ENCODE measurements around the gene TWIST1. TPM values are rescaled to one million over a fixed set of nuclear protein-coding genes. Genes with fewer than 3 reads are reported as not detected.

TWIST1 gene
- total RNA-seq, 4 donors from 2014 or later, result 5.6 to 35.9 (median 21.5) TPM

DNA sequence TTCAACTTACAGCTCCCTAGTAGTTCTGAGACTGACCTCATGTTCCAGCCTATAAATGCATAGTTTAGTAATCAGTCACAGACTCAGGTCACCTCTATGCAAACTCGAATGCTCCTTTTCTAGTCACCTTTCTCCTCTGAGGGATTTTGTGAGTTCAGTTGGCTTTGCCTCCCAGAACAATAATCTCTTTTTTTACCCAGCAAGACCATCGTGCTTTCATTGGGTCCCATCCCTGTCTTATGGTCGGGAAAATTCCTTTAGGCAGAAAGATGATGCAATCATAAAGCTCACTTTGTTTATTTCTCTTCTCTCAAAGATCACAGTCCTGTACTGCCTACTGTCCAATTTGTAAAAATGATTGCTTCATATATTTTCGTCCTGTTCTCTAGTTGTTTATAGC lies 38.4 kb downstream of the TWIST1 start:
- no peak overlapping the region for H3K4me3 ChIP-seq
- no peak overlapping the region for H3K27ac ChIP-seq
- no peaks in the 10 kb centered on the region for H3K4me1 ChIP-seq
- ATAC-seq, result no peak
- TF ChIP-seq, protein P1, sequence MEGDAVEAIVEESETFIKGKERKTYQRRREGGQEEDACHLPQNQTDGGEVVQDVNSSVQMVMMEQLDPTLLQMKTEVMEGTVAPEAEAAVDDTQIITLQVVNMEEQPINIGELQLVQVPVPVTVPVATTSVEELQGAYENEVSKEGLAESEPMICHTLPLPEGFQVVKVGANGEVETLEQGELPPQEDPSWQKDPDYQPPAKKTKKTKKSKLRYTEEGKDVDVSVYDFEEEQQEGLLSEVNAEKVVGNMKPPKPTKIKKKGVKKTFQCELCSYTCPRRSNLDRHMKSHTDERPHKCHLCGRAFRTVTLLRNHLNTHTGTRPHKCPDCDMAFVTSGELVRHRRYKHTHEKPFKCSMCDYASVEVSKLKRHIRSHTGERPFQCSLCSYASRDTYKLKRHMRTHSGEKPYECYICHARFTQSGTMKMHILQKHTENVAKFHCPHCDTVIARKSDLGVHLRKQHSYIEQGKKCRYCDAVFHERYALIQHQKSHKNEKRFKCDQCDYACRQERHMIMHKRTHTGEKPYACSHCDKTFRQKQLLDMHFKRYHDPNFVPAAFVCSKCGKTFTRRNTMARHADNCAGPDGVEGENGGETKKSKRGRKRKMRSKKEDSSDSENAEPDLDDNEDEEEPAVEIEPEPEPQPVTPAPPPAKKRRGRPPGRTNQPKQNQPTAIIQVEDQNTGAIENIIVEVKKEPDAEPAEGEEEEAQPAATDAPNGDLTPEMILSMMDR (IDR thresholded peaks at IDR 0.05), result no peak
- no peaks in the 10 kb centered on the region for H3K27me3 ChIP-seq
- no peaks in the 10 kb centered on the region for H3K9me3 ChIP-seq
- H3K36me3 ChIP-seq, result no peaks in the 10 kb centered on the region
- 10 to 48% methylated on average over 4 of the region's 4 CpGs for WGBS, 2 donors (ENCODE audit: low coverage in 1 of 2)

DNA sequence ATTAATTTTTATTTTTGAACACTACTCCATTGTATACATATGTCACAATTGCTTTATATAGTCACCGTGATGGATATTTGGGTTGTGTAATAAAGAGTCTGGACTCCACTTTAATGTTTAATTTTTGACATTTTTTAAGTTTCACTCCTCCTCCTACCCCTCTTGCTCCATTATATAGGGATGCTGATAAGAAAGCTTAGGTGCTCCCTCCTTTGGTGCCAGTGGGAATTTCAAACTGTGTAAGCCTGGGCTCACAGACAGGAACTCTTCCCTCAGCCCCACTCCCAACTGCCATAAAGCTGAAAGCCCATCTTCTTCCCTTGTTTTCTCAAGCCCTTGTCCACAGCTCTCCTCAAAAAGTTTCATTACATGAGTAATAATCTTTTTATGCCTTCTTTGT lies 47.6 kb downstream of the TWIST1 start:
- Histone ChIP-seq H3K4me3 (no peak overlapping the region), H3K9me3 (peaks cover 0 to 5% (median 0%) of the 10 kb centered on the region in 3 donors), H3K4me1 (no peaks in the 10 kb centered on the region), H3K27ac (no peak overlapping the region), H3K36me3 (no peaks in the 10 kb centered on the region), H3K27me3 (no peaks in the 10 kb centered on the region)
- 56% methylated on average over 1 of the region's 1 CpG; no CpG with 5 or more reads in 1 of the 2 donors for WGBS, 2 donors (ENCODE audit: low coverage in 1 of 2)
- ATAC-seq, result no peak
- TF ChIP-seq EP300 (IDR thresholded peaks at IDR 0.05), result no peak
- TF ChIP-seq POLR2A (IDR thresholded peaks at IDR 0.05), result no peak
- TF ChIP-seq, protein P1 (IDR thresholded peaks at IDR 0.05), result no peak
- no peak for TF ChIP-seq POLR2AphosphoS5 (IDR thresholded peaks at IDR 0.05)

DNA sequence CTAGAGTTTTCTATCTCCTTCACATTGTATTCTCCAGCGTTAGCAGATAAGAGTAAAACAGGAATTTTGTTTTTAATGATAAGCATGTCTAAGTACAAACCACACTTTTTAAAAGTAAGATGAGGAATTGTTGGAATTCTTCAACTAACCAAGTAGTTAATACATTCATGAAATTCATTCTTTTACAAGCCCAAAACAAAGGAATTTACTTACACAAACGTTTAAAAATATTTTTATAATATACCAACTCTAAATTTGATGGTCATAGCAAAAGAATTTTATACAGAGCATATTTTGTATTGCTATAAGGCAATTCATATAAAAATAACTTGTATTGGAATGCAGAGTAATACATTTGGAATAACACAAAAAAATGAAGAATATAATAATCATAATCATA lies 51.3 kb downstream of the TWIST1 start:
- no peak overlapping the region for H3K27ac ChIP-seq
- no peak overlapping the region for H3K4me3 ChIP-seq
- no peak for ATAC-seq
- H3K9me3 ChIP-seq, result no peaks in the 10 kb centered on the region
- no peaks in the 10 kb centered on the region for H3K36me3 ChIP-seq
- TF ChIP-seq POLR2AphosphoS5 (IDR thresholded peaks at IDR 0.05), result no peak
- no peak for TF ChIP-seq EP300 (IDR thresholded peaks at IDR 0.05)
- no peak for TF ChIP-seq POLR2A (IDR thresholded peaks at IDR 0.05)
- TF ChIP-seq, protein P1 (IDR thresholded peaks at IDR 0.05), result no peak
- WGBS, 2 donors (ENCODE audit: low coverage in 1 of 2), result 53 to 59% methylated on average over 2 of the region's 2 CpGs
- no peaks in the 10 kb centered on the region for H3K4me1 ChIP-seq
- H3K27me3 ChIP-seq, result no peaks in the 10 kb centered on the region

Other genes with a start within 250 kb of the TWIST1 start
- not detected for gene FERD3L, start 27.8 kb upstream of the TWIST1 start, total RNA-seq

Measured in gastroesophageal sphincter (tissue), 4 donors.